Endodermal cell (in vitro differentiated cells): ENCODE data around the gene SEMA5B. TPM values are rescaled to one million over a fixed set of nuclear protein-coding genes. Genes with fewer than 3 reads are reported as not detected.

Experiments
- DNase-seq: peaks from one replicate; pipeline ENCODE4 v3.0.0-alpha.2; 2017
- H3K27ac ChIP-seq: 2 replicates; pipeline ENCODE4 v1.5.1; 2013; ENCODE audit warnings: mild to moderate bottlenecking, low read depth, low read length, moderate library complexity
- H3K27me3 ChIP-seq: 2 replicates; pipeline ENCODE4 v1.6.1; 2013; ENCODE audit warnings: mild to moderate bottlenecking, low read length, moderate library complexity; ENCODE audit not compliant: insufficient read depth, control insufficient read depth, poor library complexity, severe bottlenecking
- H3K36me3 ChIP-seq: 2 replicates; pipeline ENCODE4 v1.7.0; 2013; ENCODE audit warnings: mild to moderate bottlenecking, low read length, moderate library complexity; ENCODE audit not compliant: control insufficient read depth, insufficient read depth
- H3K4me1 ChIP-seq: one replicate; pipeline ENCODE4 v1.7.0; 2013; ENCODE audit warnings: low read length; ENCODE audit not compliant: control insufficient read depth, insufficient read depth
- H3K4me3 ChIP-seq: 2 replicates; pipeline ENCODE4 v1.5.1; 2013; ENCODE audit warnings: mild to moderate bottlenecking, low read length, moderate library complexity
- H3K9ac ChIP-seq: 2 replicates; pipeline ENCODE4 v1.6.1; 2013; ENCODE audit warnings: mild to moderate bottlenecking, low read length, moderate library complexity; ENCODE audit not compliant: poor library complexity, severe bottlenecking; ENCODE audit errors: extremely low read depth
- H3K9me3 ChIP-seq: 2 replicates; pipeline ENCODE4 v1.6.1; 2013; ENCODE audit warnings: mild to moderate bottlenecking, low read length, moderate library complexity; ENCODE audit not compliant: control insufficient read depth
- H3K27ac Mint-ChIP-seq: 2 replicates; pipeline ENCODE4 v1.8.0; 2020; ENCODE audit warnings: mixed read lengths
- H3K27me3 Mint-ChIP-seq: 2 replicates; pipeline ENCODE4 v1.8.0; 2021; ENCODE audit warnings: mild to moderate bottlenecking, mixed read lengths; ENCODE audit not compliant: insufficient read depth
- H3K36me3 Mint-ChIP-seq: 2 replicates; pipeline ENCODE4 v1.8.0; 2020; ENCODE audit warnings: low read depth, mixed read lengths
- H3K4me1 Mint-ChIP-seq: 2 replicates; pipeline ENCODE4 v1.8.0; 2020; ENCODE audit warnings: mixed read lengths
- H3K4me3 Mint-ChIP-seq: 2 replicates; pipeline ENCODE4 v1.8.0; 2020; ENCODE audit warnings: mild to moderate bottlenecking, moderate library complexity, mixed read lengths
- H3K9me3 Mint-ChIP-seq: 2 replicates; pipeline ENCODE4 v1.8.0; 2020; ENCODE audit warnings: mild to moderate bottlenecking, mixed read lengths
- WGBS, 2 experiments: methylation state at CpG; one replicate each; pipeline versions ENCODE4 v1.1.5 to v1.1.7; 2013; ENCODE audit warnings: missing lambda C conversion rate in 2 of 2, mixed read lengths in 1 of 2; ENCODE audit not compliant: insufficient coverage in 1 of 2, insufficient read length in 1 of 2; 5-methylcytosine and 5-hydroxymethylcytosine counted together
- total RNA-seq, 2 donors: library from RNA; stranded (reverse); fragmentation: NEBNext Ultra II Directional in 1 of 2; extraction: Animal tissue kit (Norgen Biotek cat#: 25700) in 1 of 2; gene quantifications; 2 replicates in 1 of 2; 3 replicates in 1 of 2; pipeline ENCODE4 v1.2.1, GENCODE V29; 2021
- TF ChIP-seq, protein P1 (sequence below): fragments of 200-600 bp; sonication (generic); conservative IDR thresholded peaks from 2 replicates; pipeline ENCODE4 v1.5.0; 2021; ENCODE audit warnings: antibody characterized with exemption, mild to moderate bottlenecking

The SEMA5B gene
- total RNA-seq, 2 donors from 2014 or later: 37.3 to 45.8 TPM

DNA sequence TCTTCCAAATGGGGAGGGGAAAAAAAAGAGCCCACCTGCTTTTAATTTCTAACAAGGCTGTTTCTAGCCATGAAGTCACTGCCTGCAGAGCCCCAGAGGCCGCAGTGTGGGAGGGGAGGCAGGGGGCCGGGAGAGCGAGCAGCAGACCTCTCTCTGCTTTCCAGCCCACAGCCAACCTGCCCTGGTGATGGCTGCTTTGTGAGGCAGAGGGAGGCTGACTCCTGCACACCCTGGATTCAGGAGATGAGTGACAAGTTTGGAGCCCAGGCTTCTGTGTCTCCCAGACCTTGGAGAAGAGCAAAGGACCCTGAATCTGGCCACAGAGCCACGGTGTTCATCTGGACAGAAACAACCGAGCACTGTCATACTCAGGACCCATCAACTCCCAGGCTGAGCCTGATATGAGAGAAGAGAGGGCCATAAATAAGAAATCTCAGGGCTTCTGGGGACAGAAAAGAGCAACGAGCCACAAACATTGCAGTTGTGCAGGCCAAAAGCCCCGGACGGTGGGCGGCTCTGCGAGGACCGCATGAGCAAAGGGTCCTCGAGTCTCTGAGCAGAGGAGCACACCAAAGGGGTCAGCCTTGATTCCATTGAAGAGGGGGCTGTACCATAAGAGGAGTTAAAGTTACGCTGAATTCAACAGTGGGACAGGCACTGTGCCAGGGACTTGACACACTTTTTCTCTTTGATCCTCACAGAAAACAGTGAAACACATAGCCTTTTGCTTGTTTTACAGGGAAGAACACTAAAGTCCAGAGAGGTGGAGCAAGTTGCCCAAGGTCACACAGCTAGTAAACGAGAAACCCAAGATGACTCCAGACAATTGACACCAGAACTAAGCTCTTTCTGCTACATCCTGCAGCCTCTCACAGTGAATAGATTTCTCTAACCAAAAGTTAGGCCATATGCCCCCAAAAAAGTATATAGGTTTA, 97.2 kb downstream of the SEMA5B start:
- Histone ChIP-seq H3K27ac (peak overlapping the region; percentile 34), H3K9me3 (no peaks in the 10 kb centered on the region), H3K9ac (no peak overlapping the region), H3K36me3 (peaks cover 4% of the 10 kb centered on the region), H3K4me1 (no peaks in the 10 kb centered on the region), H3K4me3 (no peak overlapping the region), H3K27me3 (no peaks in the 10 kb centered on the region)
- 90 to 91% methylated on average over 13 to 14 of the region's 14 CpGs for WGBS, 2 experiments
- H3K4me1 Mint-ChIP-seq: no peaks in the 10 kb centered on the region
- H3K4me3 Mint-ChIP-seq: no peak overlapping the region
- H3K9me3 Mint-ChIP-seq: no peaks in the 10 kb centered on the region
- no peak for DNase-seq
- H3K27ac Mint-ChIP-seq: no peak overlapping the region
- H3K27me3 Mint-ChIP-seq: peaks cover 2% of the 10 kb centered on the region
- H3K36me3 Mint-ChIP-seq: peaks cover 9% of the 10 kb centered on the region
- TF ChIP-seq, protein P1, sequence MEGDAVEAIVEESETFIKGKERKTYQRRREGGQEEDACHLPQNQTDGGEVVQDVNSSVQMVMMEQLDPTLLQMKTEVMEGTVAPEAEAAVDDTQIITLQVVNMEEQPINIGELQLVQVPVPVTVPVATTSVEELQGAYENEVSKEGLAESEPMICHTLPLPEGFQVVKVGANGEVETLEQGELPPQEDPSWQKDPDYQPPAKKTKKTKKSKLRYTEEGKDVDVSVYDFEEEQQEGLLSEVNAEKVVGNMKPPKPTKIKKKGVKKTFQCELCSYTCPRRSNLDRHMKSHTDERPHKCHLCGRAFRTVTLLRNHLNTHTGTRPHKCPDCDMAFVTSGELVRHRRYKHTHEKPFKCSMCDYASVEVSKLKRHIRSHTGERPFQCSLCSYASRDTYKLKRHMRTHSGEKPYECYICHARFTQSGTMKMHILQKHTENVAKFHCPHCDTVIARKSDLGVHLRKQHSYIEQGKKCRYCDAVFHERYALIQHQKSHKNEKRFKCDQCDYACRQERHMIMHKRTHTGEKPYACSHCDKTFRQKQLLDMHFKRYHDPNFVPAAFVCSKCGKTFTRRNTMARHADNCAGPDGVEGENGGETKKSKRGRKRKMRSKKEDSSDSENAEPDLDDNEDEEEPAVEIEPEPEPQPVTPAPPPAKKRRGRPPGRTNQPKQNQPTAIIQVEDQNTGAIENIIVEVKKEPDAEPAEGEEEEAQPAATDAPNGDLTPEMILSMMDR: no peak

DNA sequence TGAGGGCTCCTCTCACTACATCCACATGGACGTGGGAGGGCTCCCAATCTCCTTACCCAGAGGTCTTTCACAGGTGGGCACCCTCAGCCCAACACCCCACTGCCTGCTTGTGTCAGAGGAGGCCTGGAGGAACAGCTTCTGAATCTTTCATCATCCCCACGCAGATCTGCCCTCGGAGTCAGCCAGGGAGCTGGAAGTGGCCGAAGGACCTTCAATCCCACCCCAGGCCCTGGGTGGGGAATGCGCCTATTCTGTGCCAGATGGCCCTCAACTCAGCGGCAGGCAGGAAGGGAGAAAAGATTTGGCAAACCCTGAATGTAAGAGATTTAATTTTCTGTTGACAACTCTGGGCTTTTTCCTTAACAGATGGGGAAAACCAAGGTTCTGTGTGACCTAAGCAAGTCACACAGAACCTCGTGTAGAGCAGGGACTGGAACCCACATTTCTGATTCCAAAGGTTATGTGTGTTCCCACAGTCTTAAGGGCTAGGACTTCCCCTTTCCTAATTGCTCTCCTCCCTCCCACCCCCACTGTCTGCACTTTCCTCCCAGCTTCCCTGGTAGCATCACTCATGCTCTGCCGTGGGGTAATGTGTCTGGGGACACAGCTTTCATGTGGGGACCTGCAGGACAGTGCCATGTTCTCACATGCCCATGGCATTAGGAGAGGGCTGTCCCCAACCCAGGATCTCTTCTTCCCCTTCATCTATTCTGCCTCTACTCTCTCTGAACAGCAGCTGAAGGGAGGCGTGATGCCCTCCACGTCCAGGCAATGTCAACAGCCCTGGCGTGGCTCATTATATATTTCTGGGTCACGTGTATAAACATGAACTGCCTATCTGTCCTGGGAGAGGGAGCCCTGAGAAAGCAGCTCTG, 98.1 kb downstream of the SEMA5B start:
- no peak for DNase-seq
- WGBS, 2 experiments: 84 to 92% methylated on average over 10 to 12 of the region's 12 CpGs
- Histone ChIP-seq H3K9ac (no peak overlapping the region), H3K36me3 (no peaks in the 10 kb centered on the region), H3K4me1 (no peaks in the 10 kb centered on the region), H3K27me3 (no peaks in the 10 kb centered on the region), H3K27ac (peak overlapping the region; percentile 32), H3K4me3 (no peak overlapping the region), H3K9me3 (no peaks in the 10 kb centered on the region)
- Mint-ChIP-seq H3K27ac (no peak overlapping the region), H3K4me1 (no peaks in the 10 kb centered on the region), H3K9me3 (no peaks in the 10 kb centered on the region), H3K4me3 (no peak overlapping the region), H3K36me3 (peaks cover 9% of the 10 kb centered on the region), H3K27me3 (peaks cover 2% of the 10 kb centered on the region)
- TF ChIP-seq, protein P1: no peak

DNA sequence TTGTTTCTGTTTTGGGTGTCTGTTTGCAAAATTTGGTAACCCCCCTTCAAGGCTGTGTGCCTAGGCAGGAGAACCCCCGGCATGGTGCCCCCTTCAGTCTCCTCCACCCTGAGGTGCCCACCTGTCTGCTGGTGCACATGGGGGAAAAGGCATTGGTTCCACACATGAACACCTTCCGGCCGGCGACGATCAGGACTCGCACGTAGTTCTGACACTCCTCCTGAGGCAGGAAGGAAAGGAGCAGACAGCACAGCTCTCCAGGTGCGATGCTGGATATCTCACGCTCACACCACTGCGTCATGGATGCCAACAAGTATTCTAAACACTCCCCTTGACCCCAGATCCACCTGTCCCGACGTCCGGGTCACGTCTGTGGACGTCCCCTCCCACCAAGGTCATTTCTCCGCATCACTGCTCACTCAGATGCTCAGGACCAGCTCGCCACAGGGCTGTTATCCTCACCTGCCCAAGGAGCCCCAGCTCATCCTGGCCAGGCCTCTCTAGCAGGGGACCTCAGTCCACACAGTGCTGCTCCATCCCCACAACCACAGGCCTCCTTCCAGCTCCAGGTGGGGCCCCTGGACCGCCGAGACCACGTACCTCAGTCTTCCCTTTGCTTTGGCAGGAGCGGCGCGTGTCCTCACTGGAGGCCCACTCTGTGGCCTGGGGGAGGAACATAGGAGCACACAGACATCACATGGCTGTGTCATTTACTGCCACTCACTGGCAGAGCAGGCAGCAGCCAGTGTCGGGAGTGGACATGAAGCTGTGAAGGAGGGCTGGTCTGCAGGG, 99.0 kb downstream of the SEMA5B start:
- H3K27me3 ChIP-seq: peaks cover 1% of the 10 kb centered on the region
- no peak for DNase-seq
- H3K9ac ChIP-seq: no peak overlapping the region
- H3K9me3 ChIP-seq: no peaks in the 10 kb centered on the region
- H3K4me1 ChIP-seq: no peaks in the 10 kb centered on the region
- H3K4me3 ChIP-seq: no peak overlapping the region
- H3K36me3 Mint-ChIP-seq: peaks cover 6% of the 10 kb centered on the region
- H3K9me3 Mint-ChIP-seq: no peaks in the 10 kb centered on the region
- TF ChIP-seq, protein P1: no peak
- no peaks in the 10 kb centered on the region for H3K36me3 ChIP-seq
- H3K27ac Mint-ChIP-seq: no peak overlapping the region
- no peak overlapping the region for H3K27ac ChIP-seq
- H3K4me1 Mint-ChIP-seq: no peaks in the 10 kb centered on the region
- peaks cover 2% of the 10 kb centered on the region for H3K27me3 Mint-ChIP-seq
- WGBS, 2 experiments: 94 to 96% methylated on average over 17 to 24 of the region's 24 CpGs
- H3K4me3 Mint-ChIP-seq: no peak overlapping the region
